Measurements from ENCODE around the gene CHAT.

Gene CHAT

GRCh38 chr10:49596836-49597235 lies 17.0 kb upstream of the CHAT start:
- no peak for DNase-seq (ENCODE audit: low read depth in 2 of 2, low spot score in 1 of 2)

GRCh38 chr10:49597426-49598163 lies 16.2 kb upstream of the CHAT start:
- DNase-seq (ENCODE audit: low read depth in 2 of 2, low spot score in 1 of 2) = no peak

GRCh38 chr10:49598164-49598856 lies 15.5 kb upstream of the CHAT start:
- no peak for DNase-seq (ENCODE audit: low read depth in 2 of 2, low spot score in 1 of 2)

GRCh38 chr10:49598986-49599385 lies 14.9 kb upstream of the CHAT start:
- DNase-seq (ENCODE audit: low read depth in 2 of 2, low spot score in 1 of 2) = no peak

GRCh38 chr10:49599546-49599945 lies 14.3 kb upstream of the CHAT start:
- DNase-seq (ENCODE audit: low read depth in 2 of 2, low spot score in 1 of 2) = no peak

GRCh38 chr10:49600046-49600445 lies 13.8 kb upstream of the CHAT start:
- DNase-seq (ENCODE audit: low read depth in 2 of 2, low spot score in 1 of 2) = no peak

GRCh38 chr10:49600781-49601400 lies 12.9 kb upstream of the CHAT start:
- no peak for DNase-seq (ENCODE audit: low read depth in 2 of 2, low spot score in 1 of 2)

GRCh38 chr10:49601857-49602256 lies 12.0 kb upstream of the CHAT start:
- no peak for DNase-seq (ENCODE audit: low read depth in 2 of 2, low spot score in 1 of 2)

GRCh38 chr10:49602380-49603023 lies 11.3 kb upstream of the CHAT start:
- no peak for DNase-seq (ENCODE audit: low read depth in 2 of 2, low spot score in 1 of 2)

- no peak for DNase-seq (ENCODE audit: low read depth in 2 of 2, low spot score in 1 of 2)
Observed at GRCh38 chr10:49605216-49605938, 8.5 kb upstream of the CHAT start.

- no peak for DNase-seq (ENCODE audit: low read depth in 2 of 2, low spot score in 1 of 2)
Observed at GRCh38 chr10:49605939-49606509, 7.8 kb upstream of the CHAT start.

GRCh38 chr10:49606981-49607535 lies 6.8 kb upstream of the CHAT start:
- DNase-seq (ENCODE audit: low read depth in 2 of 2, low spot score in 1 of 2) = peak in 1 of 2 donors; percentile 12

GRCh38 chr10:49608166-49609005 lies 5.5 kb upstream of the CHAT start:
- no peak for DNase-seq (ENCODE audit: low read depth in 2 of 2, low spot score in 1 of 2)

- DNase-seq (ENCODE audit: low read depth in 2 of 2, low spot score in 1 of 2) = no peak
Observed at GRCh38 chr10:49609006-49609282, 4.9 kb upstream of the CHAT start.

GRCh38 chr10:49609283-49610113 lies 4.3 kb upstream of the CHAT start:
- DNase-seq (ENCODE audit: low read depth in 2 of 2, low spot score in 1 of 2) = no peak

- no peak for DNase-seq (ENCODE audit: low read depth in 2 of 2, low spot score in 1 of 2)
Observed at GRCh38 chr10:49610114-49610457, 3.8 kb upstream of the CHAT start, which contains the start of gene SLC18A3. TSS of gene SLC18A3 (plus strand) at chr10:49610310. CDS start at chr10:49610741, 431 bp downstream.

- no peak for DNase-seq (ENCODE audit: low read depth in 2 of 2, low spot score in 1 of 2)
Observed at GRCh38 chr10:49610458-49611165, 3.2 kb upstream of the CHAT start.

- no peak for DNase-seq (ENCODE audit: low read depth in 2 of 2, low spot score in 1 of 2)
Observed at GRCh38 chr10:49611166-49611815, 2.5 kb upstream of the CHAT start.
